BJ (cell line): Measurements from ENCODE around the gene MAP1B. TPM values are rescaled to one million over a fixed set of nuclear protein-coding genes. Genes with fewer than 3 reads are reported as not detected.

Experiments
- CTCF ChIA-PET: fragments of 350-600 bp; formaldehyde crosslinking; extraction: SDS; loops from one replicate; lab custom pipeline; 2021; ENCODE audit warnings: antibody characterized with exemption, inconsistent platforms; lab: Yijun Ruan, JAX
- POLR2A ChIA-PET: fragments of 300-600 bp; sonication (Branson Sonifier 250); formaldehyde crosslinking; extraction: SDS; loops from one replicate; lab custom pipeline; 2021; ENCODE audit warnings: antibody characterized with exemption; lab: Charles Lee
- DNase-seq: peaks from one replicate; pipeline ENCODE4 v3.0.0-alpha.2; 2011; ENCODE audit warnings: low read depth
- H3K27me3 ChIP-seq: 2 replicates; pipeline ENCODE4 v1.6.0; 2011; ENCODE audit warnings: low read length; ENCODE audit not compliant: control insufficient read depth, insufficient read depth
- H3K36me3 ChIP-seq: 2 replicates; pipeline ENCODE4 v1.5.1; 2011; ENCODE audit warnings: low read length; ENCODE audit not compliant: control insufficient read depth, insufficient read depth
- H3K4me3 ChIP-seq: 2 replicates; pipeline ENCODE4 v1.5.1; 2011; ENCODE audit warnings: low read depth, mild to moderate bottlenecking, control low read depth, low read length
- polyA plus RNA-seq: library from polyadenylated mRNA; depleted of rRNA; stranded (reverse); fragments of >200 nt; gene quantifications from 2 replicates; pipeline ENCODE4 v1.2.3, GENCODE V29; 2011
- TF ChIP-seq, protein P1 (sequence below): IDR thresholded peaks from 2 replicates; pipeline ENCODE4 v1.5.1; 2011; ENCODE audit warnings: low read depth, mild to moderate bottlenecking, control low read depth, inconsistent platforms, low read length, moderate library complexity; ENCODE audit not compliant: insufficient read depth

The MAP1B gene
- polyA plus RNA-seq, 1 experiment: 27.1 TPM

- Histone ChIP-seq H3K36me3 (peaks cover 3% of the 10 kb centered on the region; the same call in 1 of the 2 replicates), H3K4me3 (no peak overlapping the region), H3K27me3 (no peaks in the 10 kb centered on the region)
- CTCF ChIA-PET: interaction anchor here (0.9 to 1.6 kb wide), 2 partner anchors 8 to 11 kb away, joined by 3 to 4 read pairs; no protein-coding TSS in a partner anchor
- no peak for DNase-seq
- POLR2A ChIA-PET: no interaction called here
- TF ChIP-seq, protein P1, sequence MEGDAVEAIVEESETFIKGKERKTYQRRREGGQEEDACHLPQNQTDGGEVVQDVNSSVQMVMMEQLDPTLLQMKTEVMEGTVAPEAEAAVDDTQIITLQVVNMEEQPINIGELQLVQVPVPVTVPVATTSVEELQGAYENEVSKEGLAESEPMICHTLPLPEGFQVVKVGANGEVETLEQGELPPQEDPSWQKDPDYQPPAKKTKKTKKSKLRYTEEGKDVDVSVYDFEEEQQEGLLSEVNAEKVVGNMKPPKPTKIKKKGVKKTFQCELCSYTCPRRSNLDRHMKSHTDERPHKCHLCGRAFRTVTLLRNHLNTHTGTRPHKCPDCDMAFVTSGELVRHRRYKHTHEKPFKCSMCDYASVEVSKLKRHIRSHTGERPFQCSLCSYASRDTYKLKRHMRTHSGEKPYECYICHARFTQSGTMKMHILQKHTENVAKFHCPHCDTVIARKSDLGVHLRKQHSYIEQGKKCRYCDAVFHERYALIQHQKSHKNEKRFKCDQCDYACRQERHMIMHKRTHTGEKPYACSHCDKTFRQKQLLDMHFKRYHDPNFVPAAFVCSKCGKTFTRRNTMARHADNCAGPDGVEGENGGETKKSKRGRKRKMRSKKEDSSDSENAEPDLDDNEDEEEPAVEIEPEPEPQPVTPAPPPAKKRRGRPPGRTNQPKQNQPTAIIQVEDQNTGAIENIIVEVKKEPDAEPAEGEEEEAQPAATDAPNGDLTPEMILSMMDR: no peak
Measured at GRCh38 chr5:72187388-72188075, 80.3 kb downstream of the MAP1B start.

GRCh38 chr5:72188166-72188565 is 80.9 kb downstream of the MAP1B start:
- POLR2A ChIA-PET: no interaction called here
- CTCF ChIA-PET: interaction anchor here (0.9 to 1.6 kb wide), 2 partner anchors 9 to 11 kb away, joined by 3 to 4 read pairs; no protein-coding TSS in a partner anchor

GRCh38 chr5:72189146-72189545 is 81.9 kb downstream of the MAP1B start:
- TF ChIP-seq, protein P1: no peak
- DNase-seq: no peak
- Histone ChIP-seq H3K27me3 (no peaks in the 10 kb centered on the region), H3K36me3 (peaks cover 2% of the 10 kb centered on the region; the same call in 1 of the 2 replicates), H3K4me3 (no peak overlapping the region)
- ChIA-PET POLR2A (no interaction called here), CTCF (no interaction called here)

More at GRCh38 chr5:72188166-72188565, 80.9 kb downstream of the MAP1B start:
- TF ChIP-seq, protein P1: no peak
- H3K36me3 ChIP-seq: peaks cover 3% of the 10 kb centered on the region; the same call in 1 of the 2 replicates
- no peak overlapping the region for H3K4me3 ChIP-seq
- H3K27me3 ChIP-seq: no peaks in the 10 kb centered on the region
- DNase-seq: no peak

GRCh38 chr5:72191404-72191803 is 84.1 kb downstream of the MAP1B start:
- ChIA-PET CTCF (interaction anchor here (1.4 kb wide), 1 partner anchor 124 kb away, joined by 3 read pairs; no protein-coding TSS in a partner anchor), POLR2A (no interaction called here)
- no peak for DNase-seq
- peaks cover 14% of the 10 kb centered on the region for H3K36me3 ChIP-seq
- no peak overlapping the region for H3K4me3 ChIP-seq
- TF ChIP-seq, protein P1: no peak
- no peaks in the 10 kb centered on the region for H3K27me3 ChIP-seq

GRCh38 chr5:72194846-72195245 is 87.6 kb downstream of the MAP1B start:
- ChIA-PET CTCF (no interaction called here), POLR2A (no interaction called here)
- no peak for DNase-seq
- TF ChIP-seq, protein P1: no peak
- peaks cover 21% of the 10 kb centered on the region for H3K36me3 ChIP-seq
- no peaks in the 10 kb centered on the region for H3K27me3 ChIP-seq
- no peak overlapping the region for H3K4me3 ChIP-seq
